ENCODE measurements around the gene SBF2. TPM values are rescaled to one million over a fixed set of nuclear protein-coding genes. Genes with fewer than 3 reads are reported as not detected.

The SBF2 gene
- total RNA-seq, 1 experiment from 2014 or later = 30.2 TPM

- peaks cover 19 to 20% of the 10 kb centered on the region in 2 experiments for H3K9me3 Mint-ChIP-seq
- no peak overlapping the region for H3K4me2 ChIP-seq (ENCODE audit: insufficient read depth, insufficient read length, low read length)
- no peak overlapping the region for H2BK15ac ChIP-seq (ENCODE audit: low read depth, low read length)
- WGBS (ENCODE audit: extremely low coverage, insufficient read length, low lambda C conversion rate) = no CpG with 5 or more reads among the region's 2 CpGs
- no peak overlapping the region for H3T11ph ChIP-seq (ENCODE audit: low read length)
- H3K4me1 ChIP-seq (ENCODE audit: insufficient read depth, low read length) = no peaks in the 10 kb centered on the region; the same call in 1 of the 2 replicates
- H2BK20ac ChIP-seq (ENCODE audit: low read depth, low read length, poor library complexity, severe bottlenecking) = no peak overlapping the region
- no peak overlapping the region for H3K4me3 Mint-ChIP-seq
- H3K36me3 Mint-ChIP-seq (ENCODE audit: insufficient read depth in 1 of 3, low read depth in 3 of 3) = peaks cover 12 to 28% (median 22%) of the 10 kb centered on the region in 3 experiments
- peaks cover 2 to 3% of the 10 kb centered on the region in 2 experiments; a peak in 1 of 4 replicates for H3K4me1 Mint-ChIP-seq
- no peak overlapping the region for H4K8ac ChIP-seq (replicated peaks; ENCODE audit: insufficient read length, low read depth, low read length)
- H3K9ac ChIP-seq (ENCODE audit: extremely low read depth, insufficient read length, low read length) = no peak overlapping the region
- H3K56ac ChIP-seq (ENCODE audit: insufficient read length, low read depth, low read length) = no peak overlapping the region
- H3K27me3 ChIP-seq (ENCODE audit: insufficient read depth, low read length) = no peaks in the 10 kb centered on the region
- H2BK120ac ChIP-seq (ENCODE audit: low read depth, low read length, poor library complexity, severe bottlenecking) = no peak overlapping the region
- no peak overlapping the region for H2BK5ac ChIP-seq (ENCODE audit: insufficient read length, low read length)
- H3K27me3 Mint-ChIP-seq (ENCODE audit: low read depth) = no peaks in the 10 kb centered on the region
- no peak for TF ChIP-seq CTCF (conservative IDR thresholded peaks at IDR 0.05)
- no peak overlapping the region for H3K23ac ChIP-seq (ENCODE audit: insufficient read length, low read depth, low read length)
- H4K20me1 ChIP-seq (ENCODE audit: control insufficient read depth, insufficient read depth, insufficient read length) = no peaks in the 10 kb centered on the region
- no peak overlapping the region for H3K27ac ChIP-seq (ENCODE audit: insufficient read length, low read depth, low read length)
- no peak overlapping the region for H2BK12ac ChIP-seq (ENCODE audit: insufficient read length, low read depth, low read length)
- no peak overlapping the region for H3K18ac ChIP-seq (ENCODE audit: insufficient read length, low read depth, low read length)
- no peak overlapping the region for H3K27ac Mint-ChIP-seq
- no peaks in the 10 kb centered on the region for H3K9me3 ChIP-seq (ENCODE audit: control insufficient read depth, low read depth, low read length)
- no peak overlapping the region for H3K14ac ChIP-seq (ENCODE audit: insufficient read depth, low read length)
- H3K79me2 ChIP-seq (ENCODE audit: insufficient read depth, low read length) = no peaks in the 10 kb centered on the region
- no peak overlapping the region for H2AFZ ChIP-seq (ENCODE audit: low read length)
- DNase-seq = no peak
- H3K4ac ChIP-seq (ENCODE audit: low read depth, low read length) = no peak overlapping the region
- H3K23me2 ChIP-seq (ENCODE audit: insufficient read length, low read depth, low read length, poor library complexity, severe bottlenecking) = no peaks in the 10 kb centered on the region
- no peaks in the 10 kb centered on the region for H3K79me1 ChIP-seq (ENCODE audit: insufficient read depth, low read depth, low read length, poor library complexity, severe bottlenecking)
- H2AK5ac ChIP-seq (ENCODE audit: insufficient read length, low read length) = no peak overlapping the region
- no peak overlapping the region for H4K91ac ChIP-seq (ENCODE audit: insufficient read length, low read depth, low read length)
- no peak overlapping the region for H4K5ac ChIP-seq (ENCODE audit: insufficient read length, low read depth, low read length)
Measured at GRCh38 chr11:10041332-10041731, 252.7 kb downstream of the SBF2 start.

Data from H9 (cell line).